Activated CD4-positive, alpha-beta T cell treated with anti-CD3 and anti-CD28 coated beads, Interleukin-10, Interleukin-2, amounts not matched to agents 100 ng/mL and 50 ng/mL, durations not matched to agents 16 hours and 8 hours (primary cell): ENCODE measurements around the gene KRTAP4-8.
"Not testable (repeated sequence)": the region's sequence is repeated elsewhere in the genome, so short reads cannot be mapped to it uniquely, and the experiment has no call there.

ENCODE experiments used
- DNase-seq: peaks from one replicate; pipeline ENCODE4 v3.0.0-alpha.2; 2020

KRTAP4-8 gene

GRCh38 chr17:41098042-41098441 is at the start of gene KRTAP4-8:
Gene KRTAP4-8 (minus strand): TSS chr17:41098142. CDS start chr17:41098084, 58 bp downstream.
- no peak for DNase-seq

- no peak for DNase-seq
Observed at GRCh38 chr17:41145261-41145660, 47.3 kb upstream of the KRTAP4-8 start.

GRCh38 chr17:41144846-41145245 is 46.9 kb upstream of the KRTAP4-8 start:
- DNase-seq, result no peak

GRCh38 chr17:41141361-41141760 is 43.4 kb upstream of the KRTAP4-8 start:
- no peak for DNase-seq

GRCh38 chr17:41140360-41141131 is 42.6 kb upstream of the KRTAP4-8 start, which contains the start of gene KRTAP4-6:
Gene KRTAP4-6 (minus strand): TSS chr17:41140544. CDS start chr17:41140487, 57 bp downstream.
- DNase-seq, result no peak

GRCh38 chr17:41139865-41140264 is 41.9 kb upstream of the KRTAP4-8 start:
- not testable (repeated sequence) for DNase-seq

GRCh38 chr17:41133880-41134735 is 36.2 kb upstream of the KRTAP4-8 start:
- no peak for DNase-seq

GRCh38 chr17:41131979-41132378 is 34.0 kb upstream of the KRTAP4-8 start:
- no peak for DNase-seq

- DNase-seq, result no peak
Observed at GRCh38 chr17:41127371-41127770, 29.4 kb upstream of the KRTAP4-8 start.

- DNase-seq, result no peak
Observed at GRCh38 chr17:41126412-41126811, 28.5 kb upstream of the KRTAP4-8 start.

- DNase-seq, result no peak
Observed at GRCh38 chr17:41125064-41125463, 27.1 kb upstream of the KRTAP4-8 start.

- DNase-seq, result not testable (repeated sequence)
Observed at GRCh38 chr17:41123991-41124371, 26.0 kb upstream of the KRTAP4-8 start, which contains the start of gene KRTAP4-12. Gene KRTAP4-12 (minus strand): TSS chr17:41124182. CDS start chr17:41124122, 60 bp downstream.

- DNase-seq, result not testable (repeated sequence)
Observed at GRCh38 chr17:41123292-41123990, 25.5 kb upstream of the KRTAP4-8 start.

- no peak for DNase-seq
Observed at GRCh38 chr17:41121742-41122141, 23.8 kb upstream of the KRTAP4-8 start.

- DNase-seq, result not testable (repeated sequence)
Observed at GRCh38 chr17:41119696-41120690, 22.1 kb upstream of the KRTAP4-8 start.

GRCh38 chr17:41118721-41119120 is 20.8 kb upstream of the KRTAP4-8 start:
- DNase-seq, result no peak

GRCh38 chr17:41117846-41118386 is 20.0 kb upstream of the KRTAP4-8 start, which contains the start of gene KRTAP4-11:
Gene KRTAP4-11 (minus strand): TSS chr17:41118373. CDS start chr17:41118315, 58 bp downstream.
- not testable (repeated sequence) for DNase-seq

- no peak for DNase-seq
Observed at GRCh38 chr17:41116297-41116696, 18.4 kb upstream of the KRTAP4-8 start.

- DNase-seq, result no peak
Observed at GRCh38 chr17:41111151-41111885, 13.4 kb upstream of the KRTAP4-8 start.

GRCh38 chr17:41108728-41109386 is 10.9 kb upstream of the KRTAP4-8 start:
- DNase-seq, result not testable (repeated sequence)
